Stimulated activated CD8-positive, alpha-beta memory T cell treated with anti-CD3 and anti-CD28 coated beads, Interleukin-15, amount 100 ng/mL, for 24 hours (primary cell): ENCODE measurements around the gene CEP85.
"Not testable (repeated sequence)": the region's sequence is repeated elsewhere in the genome, so short reads cannot be mapped to it uniquely, and the experiment has no call there.

Experiments used
- DNase-seq: peaks from one replicate; pipeline ENCODE4 v3.0.0-alpha.2; 2020; ENCODE audit warnings: low read depth

CEP85 gene

DNA sequence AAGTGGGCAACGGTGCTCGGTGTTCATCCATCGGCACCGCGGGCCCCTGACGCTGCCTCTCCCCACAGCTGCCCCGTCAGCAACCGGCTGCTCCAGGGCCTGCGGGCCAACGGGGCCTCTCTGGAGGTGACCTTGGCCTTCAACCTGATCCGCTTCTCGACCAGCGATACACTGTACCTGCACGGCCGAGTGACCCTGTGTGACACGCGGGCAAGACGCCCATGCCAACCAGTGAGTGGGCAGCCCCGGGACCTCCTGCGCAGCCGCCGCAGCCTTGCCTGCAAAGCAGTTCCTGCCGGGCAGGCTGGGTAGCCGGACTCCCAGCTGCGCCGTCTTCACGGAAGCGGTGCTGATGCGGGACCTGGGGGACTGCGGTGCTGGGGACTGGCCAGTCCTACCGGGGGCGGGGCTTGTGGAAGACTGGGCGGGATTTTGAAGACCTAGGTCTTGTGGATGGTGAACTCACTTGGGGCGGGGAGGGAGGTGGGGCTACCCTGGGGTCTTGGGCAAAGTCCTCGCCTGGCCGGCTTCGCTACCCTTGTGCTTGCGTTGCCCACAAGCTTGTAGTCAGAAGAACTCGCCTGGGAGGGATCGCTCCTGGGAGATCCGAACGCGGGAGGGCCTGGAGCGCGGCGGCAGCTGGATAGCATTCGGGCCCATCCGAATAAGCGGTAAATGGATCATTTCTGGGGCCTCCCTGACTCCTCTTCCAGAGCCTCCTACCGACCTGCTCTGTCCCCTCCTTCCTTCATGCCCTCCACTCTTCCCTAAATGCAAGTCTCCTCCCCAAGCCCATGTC, 8.8 kb upstream of the CEP85 start:
- no peak for DNase-seq

DNA sequence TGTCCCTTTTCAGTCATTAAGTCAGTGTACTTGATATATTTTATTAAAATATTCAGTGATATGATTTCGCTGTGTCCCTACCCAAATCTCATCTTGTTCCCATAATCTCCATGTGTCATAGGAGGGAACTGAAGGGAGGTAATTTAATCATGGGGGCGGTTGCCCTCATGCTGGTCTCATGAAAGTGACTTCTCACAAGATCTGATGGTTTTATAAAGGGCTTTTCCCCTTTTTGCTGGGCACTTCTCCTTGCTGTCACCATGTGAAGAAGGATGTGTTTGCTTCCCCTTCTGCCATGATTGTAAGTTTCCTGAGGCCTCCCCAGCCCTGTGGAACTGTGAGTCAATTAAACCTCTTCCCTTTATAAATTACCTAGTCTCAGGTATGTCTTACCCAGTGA, 3.3 kb upstream of the CEP85 start:
- DNase-seq: not testable (repeated sequence)

- DNase-seq: no peak
Observed at GRCh38 chr1:26234644-26235370, 807 bp downstream of the CEP85 start.

DNA sequence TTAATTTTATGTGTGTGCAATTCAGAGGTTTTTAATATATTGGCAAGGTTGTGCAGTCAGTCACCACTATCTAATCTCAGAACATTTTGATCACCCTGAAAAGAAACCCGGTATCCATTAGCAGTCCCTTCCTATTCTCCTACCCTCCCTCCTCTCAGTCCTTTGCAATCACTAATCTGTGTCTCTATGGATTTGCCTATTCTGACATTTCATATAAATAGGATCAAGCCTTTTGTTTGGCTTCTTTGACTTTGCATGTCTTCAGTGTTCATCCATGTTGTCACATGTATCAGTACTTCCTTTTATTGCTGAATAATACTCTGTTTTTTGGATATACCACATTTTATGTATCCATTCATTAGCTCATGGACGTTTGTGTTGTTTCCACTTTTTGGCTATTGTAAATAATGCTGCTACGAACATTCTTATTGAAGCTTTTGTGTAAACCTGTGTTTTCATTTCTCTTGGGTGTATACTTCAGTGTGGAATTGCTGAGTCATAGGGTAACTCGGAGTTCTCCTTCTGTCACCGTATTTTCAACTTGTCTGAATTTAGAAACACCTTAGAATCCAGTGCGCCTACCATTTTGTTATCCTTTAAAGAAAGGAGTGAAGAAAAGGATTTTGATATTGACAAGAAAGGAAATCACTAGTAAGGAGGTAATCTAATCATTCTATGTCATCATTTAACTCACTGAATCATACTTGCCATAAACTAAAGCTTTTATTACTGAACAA, 3.4 kb downstream of the CEP85 start:
- DNase-seq: no peak

DNA sequence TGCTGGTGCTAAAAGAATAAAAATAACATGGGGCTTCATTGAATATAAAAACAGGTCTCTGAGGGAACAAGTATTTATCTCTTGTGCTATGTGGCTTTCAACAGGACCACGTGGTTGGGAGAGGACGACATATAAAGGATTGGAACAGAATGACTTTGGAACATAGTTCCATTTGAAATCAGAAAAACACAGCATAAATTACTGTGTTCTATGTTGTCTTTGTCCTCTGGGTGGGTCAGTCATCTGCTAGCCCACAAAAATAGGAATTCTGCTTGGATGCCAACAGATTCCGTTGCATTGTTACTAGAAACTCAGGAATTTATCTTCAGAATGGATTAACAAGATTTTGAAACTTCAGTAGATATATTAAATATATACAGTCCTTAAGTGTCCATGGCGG, 5.9 kb downstream of the CEP85 start:
- no peak for DNase-seq

DNA sequence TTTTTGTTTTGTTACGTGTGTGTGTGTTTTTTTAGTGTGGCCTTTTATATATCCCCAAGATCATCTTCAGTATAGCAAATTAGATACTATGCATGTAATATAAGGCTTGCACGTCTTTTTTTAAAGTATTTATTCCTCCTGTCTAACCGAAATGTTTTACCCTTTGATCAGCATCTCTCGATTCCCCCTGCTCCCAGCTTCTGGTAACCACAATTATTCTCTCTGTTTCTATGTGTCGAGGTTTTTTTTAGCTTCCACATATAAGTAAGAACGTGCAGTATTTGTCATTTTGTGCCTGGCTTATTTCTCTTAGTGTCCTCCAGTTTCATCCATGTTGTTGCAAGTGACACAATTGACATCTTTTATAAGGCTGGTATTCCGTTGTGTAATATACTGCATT, 18.7 kb downstream of the CEP85 start:
- no peak for DNase-seq

- DNase-seq: no peak
Observed at GRCh38 chr1:26254404-26254803, 20.4 kb downstream of the CEP85 start.

- no peak for DNase-seq
Observed at GRCh38 chr1:26257222-26257621, 23.2 kb downstream of the CEP85 start.

GRCh38 chr1:26259005-26259404, 25.0 kb downstream of the CEP85 start:
- DNase-seq: no peak

- DNase-seq: no peak
Observed at GRCh38 chr1:26259578-26259977, 25.6 kb downstream of the CEP85 start.

DNA sequence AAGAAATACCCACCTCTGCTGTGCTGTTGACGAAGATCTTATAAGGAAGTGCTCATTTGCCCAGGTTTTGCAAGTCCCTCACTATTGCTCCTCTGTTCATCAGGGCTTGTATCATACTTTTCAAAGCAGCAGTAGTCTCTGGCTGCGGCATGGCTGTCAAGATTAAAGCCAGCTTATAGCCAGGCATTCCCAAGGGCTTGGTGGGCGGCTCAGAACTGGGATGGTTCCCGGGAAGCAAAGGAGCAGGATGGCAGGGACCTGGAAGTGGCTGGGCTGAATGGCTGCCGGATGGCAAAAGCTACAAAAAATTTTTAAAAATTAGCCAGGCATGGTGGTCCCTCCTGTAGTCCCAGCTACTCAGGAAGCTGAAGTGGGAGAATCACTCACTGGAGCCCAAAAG, 29.2 kb downstream of the CEP85 start:
- no peak for DNase-seq

DNA sequence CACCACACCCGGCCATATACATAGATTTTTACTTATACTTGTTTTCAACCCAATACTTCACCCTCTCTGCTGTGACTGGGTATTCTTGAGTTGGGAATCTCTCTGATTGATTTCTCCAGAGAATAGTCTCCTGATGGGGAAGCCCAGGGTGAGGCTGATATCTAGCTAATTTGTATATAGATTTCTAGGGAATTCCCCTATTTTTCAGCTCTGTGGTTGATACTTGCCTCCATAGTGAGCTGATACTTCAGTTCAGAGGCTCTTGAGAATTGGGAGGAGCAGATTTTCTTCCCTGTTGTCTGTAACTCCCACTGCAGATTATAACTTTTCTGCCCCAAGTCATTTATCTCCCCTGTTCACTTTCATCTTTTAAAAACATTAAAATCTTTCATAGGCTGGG, 31.4 kb downstream of the CEP85 start:
- no peak for DNase-seq

- DNase-seq: no peak
Observed at GRCh38 chr1:26268290-26269197, 34.5 kb downstream of the CEP85 start.

- DNase-seq: no peak
Observed at GRCh38 chr1:26269198-26269550, 35.2 kb downstream of the CEP85 start.

- no peak for DNase-seq
Observed at GRCh38 chr1:26274801-26275425, 40.9 kb downstream of the CEP85 start.

DNA sequence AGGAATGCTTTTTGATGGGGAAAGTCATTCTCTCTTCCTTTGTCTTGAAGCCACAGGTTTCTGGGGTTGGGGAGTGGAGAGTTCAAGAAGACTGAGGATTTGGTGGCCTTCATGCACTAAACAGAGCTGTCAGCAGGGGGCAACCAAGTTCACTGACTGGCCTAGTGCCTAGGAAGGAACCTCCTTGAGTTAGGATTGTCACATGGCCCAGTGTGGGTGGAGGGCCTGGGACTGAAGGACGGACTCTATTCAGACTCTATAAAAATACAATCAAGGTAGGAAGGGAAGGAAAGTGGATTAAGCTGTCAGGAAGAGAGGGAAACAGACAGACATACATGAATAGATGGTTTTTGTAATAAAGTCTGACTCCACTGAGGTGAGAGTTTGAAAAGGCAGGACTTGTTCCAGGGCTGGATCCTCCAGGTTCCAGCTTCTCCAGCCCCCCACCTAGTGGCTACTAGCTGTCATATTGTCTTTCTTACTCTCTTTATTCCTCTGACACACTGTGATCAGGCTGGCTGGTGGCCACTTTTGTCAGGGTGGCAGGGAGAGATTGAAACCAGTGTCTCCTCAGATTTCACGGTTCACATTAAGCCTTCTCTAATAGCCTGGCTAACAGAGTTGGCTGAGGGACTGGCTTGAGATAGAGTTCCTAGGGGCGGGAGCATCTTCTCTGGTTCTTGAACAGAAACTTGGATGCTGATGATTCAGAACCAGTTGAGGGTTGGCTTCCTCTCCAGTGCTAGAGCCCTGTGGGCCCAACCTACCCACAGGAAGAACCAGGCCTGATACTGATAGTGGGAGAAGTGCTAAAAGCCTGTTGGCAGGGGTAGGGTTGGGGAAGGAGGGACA, 41.8 kb downstream of the CEP85 start:
- DNase-seq: no peak

DNA sequence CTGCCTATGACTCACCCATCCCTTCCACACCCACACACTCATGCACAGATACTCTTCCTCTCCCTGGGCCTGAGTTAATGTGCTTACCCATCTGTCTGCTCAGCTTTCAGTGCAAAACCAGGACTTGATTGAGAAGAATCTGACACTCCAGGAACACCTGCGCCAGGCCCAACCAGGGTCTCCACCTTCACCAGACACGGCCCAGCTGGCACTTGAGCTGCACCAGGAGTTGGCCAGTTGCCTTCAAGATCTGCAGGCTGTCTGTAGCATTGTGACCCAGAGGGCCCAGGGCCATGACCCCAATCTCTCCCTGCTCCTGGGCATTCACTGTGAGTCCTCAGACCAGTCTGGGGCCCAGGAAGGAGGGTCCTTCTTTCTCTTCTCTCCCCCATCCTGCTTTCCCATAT, 42.4 kb downstream of the CEP85 start:
- DNase-seq: no peak

DNA sequence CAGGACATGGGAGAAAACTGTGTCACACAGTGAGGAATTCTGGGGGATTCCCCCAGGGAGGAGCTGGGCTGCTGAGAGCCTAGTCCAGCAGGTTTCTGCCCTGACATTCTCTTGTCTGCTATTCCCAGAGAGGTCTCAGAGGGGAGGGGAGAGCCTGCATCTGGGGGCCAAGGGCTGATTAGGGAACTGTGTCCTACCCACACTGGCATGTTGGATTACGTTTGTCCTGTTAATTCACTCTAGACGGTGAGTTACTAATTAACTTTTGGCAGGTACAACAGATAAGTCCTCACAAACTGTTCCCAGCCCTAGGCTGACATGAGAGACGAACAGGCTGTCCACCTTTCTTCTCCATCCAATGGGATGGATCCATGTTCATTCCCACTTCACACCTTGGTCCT, 43.3 kb downstream of the CEP85 start:
- no peak for DNase-seq

DNA sequence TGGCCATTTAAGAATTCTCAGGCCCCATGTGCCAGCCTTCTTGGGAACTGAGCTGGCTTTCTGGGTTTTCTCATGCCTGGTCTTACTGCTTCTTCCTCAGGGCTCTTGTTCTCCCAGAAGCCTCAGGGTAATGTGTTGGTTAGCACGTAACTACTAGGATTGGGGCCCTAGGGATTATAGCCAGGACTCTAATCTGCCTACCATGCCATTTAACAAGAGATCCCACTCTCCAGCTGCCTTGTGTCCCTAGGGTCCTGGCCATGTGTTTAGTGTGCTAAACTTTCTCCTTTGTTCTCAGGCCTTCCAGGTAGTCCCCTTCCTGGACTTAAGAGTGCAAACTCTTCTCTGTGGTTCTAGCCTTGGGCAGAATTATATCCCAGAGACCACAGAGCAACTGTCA, 43.7 kb downstream of the CEP85 start:
- no peak for DNase-seq

DNA sequence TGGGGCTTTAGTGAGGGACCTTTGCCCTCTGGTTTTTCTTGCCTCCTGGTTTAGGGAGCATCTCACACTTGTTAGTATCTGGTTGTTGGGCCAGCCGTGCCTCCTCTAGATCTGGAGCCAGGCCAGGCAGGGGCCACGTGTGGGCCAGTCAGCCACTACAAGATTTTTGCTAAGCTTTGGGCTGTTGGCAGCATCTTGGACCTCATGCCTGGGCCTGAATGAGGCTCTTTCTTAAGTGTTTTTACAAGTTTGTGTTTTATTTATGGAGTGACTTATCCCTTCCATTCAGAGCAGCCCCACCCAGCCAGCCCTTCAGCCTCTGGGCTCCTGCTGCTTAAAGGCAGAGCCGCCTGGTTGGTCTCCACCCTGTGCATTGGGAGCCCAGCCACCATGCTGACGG, 44.3 kb downstream of the CEP85 start:
- no peak for DNase-seq
